WTC11 (cell line): ENCODE measurements around the gene MRPS27. TPM values are rescaled to one million over a fixed set of nuclear protein-coding genes. Genes with fewer than 3 reads are reported as not detected.

Experiments used
- ATAC-seq: fragments of 200-7000 bp; cut with Tn5 transposase; 2 replicates; pipeline ENCODE4 v1.10.0; 2021; ENCODE audit warnings: mild to moderate bottlenecking, moderate library complexity
- CTCF ChIA-PET: fragments of 300-600 bp; sonication (Branson Sonifier 250); formaldehyde crosslinking; loops from one replicate; lab custom pipeline; 2021; ENCODE audit warnings: antibody characterized with exemption; lab: Charles Lee
- POLR2A ChIA-PET: fragments of 350-600 bp; sonication (Branson Sonifier 250); formaldehyde crosslinking; loops from one replicate; lab custom pipeline; 2021; ENCODE audit warnings: antibody characterized with exemption; lab: Charles Lee
- DNase-seq: peaks from one replicate; pipeline ENCODE4 v3.0.0; 2021; ENCODE audit warnings: low spot score
- H3K27ac Mint-ChIP-seq: 2 replicates; pipeline ENCODE4 v1.8.0; 2021; ENCODE audit warnings: mixed read lengths
- H3K27me3 Mint-ChIP-seq: 2 replicates; pipeline ENCODE4 v1.8.0; 2021; ENCODE audit warnings: low read depth, mild to moderate bottlenecking, moderate library complexity, mixed read lengths
- H3K36me3 Mint-ChIP-seq: 2 replicates; pipeline ENCODE4 v1.8.0; 2021; ENCODE audit warnings: mixed read lengths
- H3K4me1 Mint-ChIP-seq: 2 replicates; pipeline ENCODE4 v1.8.0; 2022; ENCODE audit warnings: mixed read lengths
- H3K4me3 Mint-ChIP-seq: 2 replicates; pipeline ENCODE4 v1.8.0; 2021; ENCODE audit warnings: mild to moderate bottlenecking, moderate library complexity, mixed read lengths
- H3K9me3 Mint-ChIP-seq: 2 replicates; pipeline ENCODE4 v1.8.0; 2021; ENCODE audit warnings: mixed read lengths
- CREM ChIP-seq: sonication (generic); formaldehyde crosslinking; IDR thresholded peaks from 2 replicates; pipeline ENCODE4 v1.8.1; 2022; ENCODE audit warnings: mild to moderate bottlenecking, missing genetic modification reagents, moderate library complexity
- FOXK1 ChIP-seq: sonication (generic); formaldehyde crosslinking; IDR thresholded peaks from 2 replicates; pipeline ENCODE4 v1.8.0; 2022; ENCODE audit warnings: mild to moderate bottlenecking, moderate library complexity, missing genetic modification reagents
- GTF2I ChIP-seq: fragments of 250-450 bp; sonication (Bioruptor Pico); conservative IDR thresholded peaks from 2 replicates; pipeline ENCODE4 v1.4.0; 2021; ENCODE audit warnings: mild to moderate bottlenecking
- JAZF1 ChIP-seq: fragments of 250-450 bp; sonication (Bioruptor Pico); IDR thresholded peaks from 2 replicates; pipeline ENCODE4 v1.9.0; 2021; ENCODE audit warnings: moderate library complexity, mild to moderate bottlenecking, inconsistent platforms
- MXD4 ChIP-seq: fragments of 250-450 bp; sonication (Bioruptor Pico); IDR thresholded peaks from 2 replicates; pipeline ENCODE4 v1.8.0; 2021; ENCODE audit warnings: mild to moderate bottlenecking, moderate library complexity, borderline replicate concordance
- NR1H2 ChIP-seq: sonication (generic); formaldehyde crosslinking; IDR thresholded peaks from 2 replicates; pipeline ENCODE4 v1.9.0; 2021; ENCODE audit warnings: mild to moderate bottlenecking, moderate library complexity, missing genetic modification reagents
- NR3C1 ChIP-seq: sonication (generic); formaldehyde crosslinking; conservative IDR thresholded peaks from 2 replicates; pipeline ENCODE4 v1.8.1; 2023; ENCODE audit warnings: low read depth, mild to moderate bottlenecking, missing genetic modification reagents
- SMAD3 ChIP-seq: sonication (generic); formaldehyde crosslinking; IDR thresholded peaks from 2 replicates; pipeline ENCODE4 v1.8.0; 2022; ENCODE audit warnings: missing genetic modification reagents, mild to moderate bottlenecking, borderline replicate concordance
- SMAD4 ChIP-seq: sonication (generic); formaldehyde crosslinking; IDR thresholded peaks from 2 replicates; pipeline ENCODE4 v1.8.0; 2022; ENCODE audit warnings: mild to moderate bottlenecking, missing genetic modification reagents
- TCF7 ChIP-seq: sonication (generic); formaldehyde crosslinking; IDR thresholded peaks from 2 replicates; pipeline ENCODE4 v1.8.0; 2022; ENCODE audit warnings: mild to moderate bottlenecking, low read depth, missing genetic modification reagents, moderate library complexity
- TP53 ChIP-seq: sonication (generic); formaldehyde crosslinking; IDR thresholded peaks from 2 replicates; pipeline ENCODE4 v1.8.1; 2023; ENCODE audit warnings: mild to moderate bottlenecking, missing genetic modification reagents
- ZNF138 ChIP-seq: sonication (generic); formaldehyde crosslinking; conservative IDR thresholded peaks from 2 replicates; pipeline ENCODE4 v1.8.1; 2022; ENCODE audit warnings: mild to moderate bottlenecking, moderate library complexity, missing genetic modification reagents
- ZNF232 ChIP-seq: sonication (generic); formaldehyde crosslinking; IDR thresholded peaks from 2 replicates; pipeline ENCODE4 v1.8.0; 2022; ENCODE audit warnings: mild to moderate bottlenecking, missing genetic modification reagents
- ZNF263 ChIP-seq: sonication (generic); formaldehyde crosslinking; IDR thresholded peaks from 2 replicates; pipeline ENCODE4 v1.8.1; 2022; ENCODE audit warnings: low read depth, mild to moderate bottlenecking, moderate library complexity, missing genetic modification reagents
- total RNA-seq: library from RNA; stranded (reverse); gene quantifications from 3 replicates; pipeline ENCODE4 v1.2.3, GENCODE V29; 2021
- TF ChIP-seq, protein P1 (sequence below): sonication (generic); formaldehyde crosslinking; IDR thresholded peaks from 2 replicates; pipeline ENCODE4 v1.8.1; 2022; ENCODE audit warnings: low read depth, mild to moderate bottlenecking, moderate library complexity, missing genetic modification reagents, borderline replicate concordance
- TF ChIP-seq, protein P2 (sequence below): sonication (generic); formaldehyde crosslinking; IDR thresholded peaks from 2 replicates; pipeline ENCODE4 v1.8.1; 2023; ENCODE audit warnings: mild to moderate bottlenecking, missing genetic modification reagents, moderate library complexity
- TF ChIP-seq, protein P3 (sequence below): fragments of 250-450 bp; sonication (Bioruptor Pico); IDR thresholded peaks from 2 replicates; pipeline ENCODE4 v1.9.0; 2021; ENCODE audit warnings: mild to moderate bottlenecking
- TF ChIP-seq, protein P4 (sequence below): sonication (generic); formaldehyde crosslinking; conservative IDR thresholded peaks from 2 replicates; pipeline ENCODE4 v1.8.1; 2023; ENCODE audit warnings: mild to moderate bottlenecking, low read depth, missing genetic modification reagents, moderate library complexity

MRPS27 gene
- total RNA-seq, 1 experiment from 2014 or later: 80.1 TPM

DNA sequence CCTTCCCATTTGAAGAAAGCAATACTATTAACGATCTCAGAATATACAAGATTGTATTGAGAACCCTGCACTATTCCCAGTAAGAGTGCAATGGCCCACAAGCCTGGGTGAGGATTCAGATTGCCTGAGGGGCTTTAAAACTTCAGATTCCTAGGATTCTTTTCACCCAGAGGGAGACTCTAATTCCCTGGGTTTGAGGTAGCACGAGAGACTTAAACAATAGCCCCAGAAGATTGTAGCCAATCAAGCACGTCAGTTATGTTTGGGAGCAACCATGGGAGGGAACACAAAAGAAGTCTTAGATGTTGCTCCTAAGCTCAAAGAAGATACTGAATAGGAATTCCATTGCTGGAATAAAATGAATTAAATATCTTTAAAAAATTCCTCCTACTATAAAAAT is 17.9 kb downstream of the MRPS27 start:
- peak overlapping the region; percentile 93 for H3K27ac Mint-ChIP-seq
- peak overlapping the region; percentile 36; the same call in 1 of the 2 replicates for H3K4me3 Mint-ChIP-seq
- ChIA-PET POLR2A (no interaction called here), CTCF (interaction anchor here (1.1 kb wide), 1 partner anchor 604 kb away, joined by 3 read pairs; no protein-coding TSS in a partner anchor)
- peak; percentile 94 for ATAC-seq
- no peaks in the 10 kb centered on the region for H3K27me3 Mint-ChIP-seq
- peak; percentile 21 for DNase-seq
- TF ChIP-seq TP53 (CRISPR knock-in tag) (no peak), MXD4 (CRISPR knock-in tag) (no peak), TCF7 (no peak), ZNF232 (no peak), SMAD3 (no peak)
- TF ChIP-seq, protein P1, sequence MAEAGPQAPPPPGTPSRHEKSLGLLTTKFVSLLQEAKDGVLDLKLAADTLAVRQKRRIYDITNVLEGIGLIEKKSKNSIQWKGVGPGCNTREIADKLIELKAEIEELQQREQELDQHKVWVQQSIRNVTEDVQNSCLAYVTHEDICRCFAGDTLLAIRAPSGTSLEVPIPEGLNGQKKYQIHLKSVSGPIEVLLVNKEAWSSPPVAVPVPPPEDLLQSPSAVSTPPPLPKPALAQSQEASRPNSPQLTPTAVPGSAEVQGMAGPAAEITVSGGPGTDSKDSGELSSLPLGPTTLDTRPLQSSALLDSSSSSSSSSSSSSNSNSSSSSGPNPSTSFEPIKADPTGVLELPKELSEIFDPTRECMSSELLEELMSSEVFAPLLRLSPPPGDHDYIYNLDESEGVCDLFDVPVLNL: no peak
- peaks cover 6% of the 10 kb centered on the region; the same call in 1 of the 2 replicates for H3K9me3 Mint-ChIP-seq
- H3K36me3 Mint-ChIP-seq: peaks cover 15% of the 10 kb centered on the region
- peaks cover 49% of the 10 kb centered on the region for H3K4me1 Mint-ChIP-seq

DNA sequence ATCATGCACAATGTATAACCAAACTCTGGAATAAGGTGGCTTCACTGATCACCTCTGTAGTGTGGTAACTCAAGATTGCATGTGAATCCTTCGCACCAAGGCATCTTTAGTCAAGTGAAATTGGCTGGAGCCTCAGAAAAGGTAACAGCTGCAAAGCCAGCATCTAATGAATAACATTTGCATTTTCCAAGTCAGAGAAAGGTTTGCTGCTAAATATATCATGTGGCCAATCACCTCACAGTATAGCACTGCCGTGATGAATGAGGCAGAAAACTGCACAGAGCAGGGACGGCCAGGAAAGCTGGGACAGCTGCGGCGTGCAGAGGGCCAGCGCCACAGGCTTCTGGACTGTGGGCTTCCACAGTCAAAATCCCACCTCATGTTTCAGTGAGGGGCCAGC is 18.5 kb downstream of the MRPS27 start:
- ChIA-PET POLR2A (no interaction called here), CTCF (no interaction called here)
- peaks cover 6% of the 10 kb centered on the region; the same call in 1 of the 2 replicates for H3K9me3 Mint-ChIP-seq
- peak overlapping the region; percentile 85 for H3K27ac Mint-ChIP-seq
- TF ChIP-seq, protein P2, sequence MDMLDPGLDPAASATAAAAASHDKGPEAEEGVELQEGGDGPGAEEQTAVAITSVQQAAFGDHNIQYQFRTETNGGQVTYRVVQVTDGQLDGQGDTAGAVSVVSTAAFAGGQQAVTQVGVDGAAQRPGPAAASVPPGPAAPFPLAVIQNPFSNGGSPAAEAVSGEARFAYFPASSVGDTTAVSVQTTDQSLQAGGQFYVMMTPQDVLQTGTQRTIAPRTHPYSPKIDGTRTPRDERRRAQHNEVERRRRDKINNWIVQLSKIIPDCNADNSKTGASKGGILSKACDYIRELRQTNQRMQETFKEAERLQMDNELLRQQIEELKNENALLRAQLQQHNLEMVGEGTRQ (CRISPR knock-in tag): no peak
- TF ChIP-seq, protein P1: no peak
- TF ChIP-seq CREM (CRISPR knock-in tag) (no peak), GTF2I (no peak), JAZF1 (CRISPR knock-in tag) (no peak), ZNF138 (CRISPR knock-in tag) (no peak), NR3C1 (no peak), ZNF263 (no peak), FOXK1 (CRISPR knock-in tag) (no peak), ZNF232 (no peak), SMAD4 (CRISPR knock-in tag) (no peak), NR1H2 (CRISPR knock-in tag) (no peak)
- TF ChIP-seq, protein P3, sequence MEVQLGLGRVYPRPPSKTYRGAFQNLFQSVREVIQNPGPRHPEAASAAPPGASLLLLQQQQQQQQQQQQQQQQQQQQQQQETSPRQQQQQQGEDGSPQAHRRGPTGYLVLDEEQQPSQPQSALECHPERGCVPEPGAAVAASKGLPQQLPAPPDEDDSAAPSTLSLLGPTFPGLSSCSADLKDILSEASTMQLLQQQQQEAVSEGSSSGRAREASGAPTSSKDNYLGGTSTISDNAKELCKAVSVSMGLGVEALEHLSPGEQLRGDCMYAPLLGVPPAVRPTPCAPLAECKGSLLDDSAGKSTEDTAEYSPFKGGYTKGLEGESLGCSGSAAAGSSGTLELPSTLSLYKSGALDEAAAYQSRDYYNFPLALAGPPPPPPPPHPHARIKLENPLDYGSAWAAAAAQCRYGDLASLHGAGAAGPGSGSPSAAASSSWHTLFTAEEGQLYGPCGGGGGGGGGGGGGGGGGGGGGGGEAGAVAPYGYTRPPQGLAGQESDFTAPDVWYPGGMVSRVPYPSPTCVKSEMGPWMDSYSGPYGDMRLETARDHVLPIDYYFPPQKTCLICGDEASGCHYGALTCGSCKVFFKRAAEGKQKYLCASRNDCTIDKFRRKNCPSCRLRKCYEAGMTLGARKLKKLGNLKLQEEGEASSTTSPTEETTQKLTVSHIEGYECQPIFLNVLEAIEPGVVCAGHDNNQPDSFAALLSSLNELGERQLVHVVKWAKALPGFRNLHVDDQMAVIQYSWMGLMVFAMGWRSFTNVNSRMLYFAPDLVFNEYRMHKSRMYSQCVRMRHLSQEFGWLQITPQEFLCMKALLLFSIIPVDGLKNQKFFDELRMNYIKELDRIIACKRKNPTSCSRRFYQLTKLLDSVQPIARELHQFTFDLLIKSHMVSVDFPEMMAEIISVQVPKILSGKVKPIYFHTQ: no peak
- TF ChIP-seq, protein P4, sequence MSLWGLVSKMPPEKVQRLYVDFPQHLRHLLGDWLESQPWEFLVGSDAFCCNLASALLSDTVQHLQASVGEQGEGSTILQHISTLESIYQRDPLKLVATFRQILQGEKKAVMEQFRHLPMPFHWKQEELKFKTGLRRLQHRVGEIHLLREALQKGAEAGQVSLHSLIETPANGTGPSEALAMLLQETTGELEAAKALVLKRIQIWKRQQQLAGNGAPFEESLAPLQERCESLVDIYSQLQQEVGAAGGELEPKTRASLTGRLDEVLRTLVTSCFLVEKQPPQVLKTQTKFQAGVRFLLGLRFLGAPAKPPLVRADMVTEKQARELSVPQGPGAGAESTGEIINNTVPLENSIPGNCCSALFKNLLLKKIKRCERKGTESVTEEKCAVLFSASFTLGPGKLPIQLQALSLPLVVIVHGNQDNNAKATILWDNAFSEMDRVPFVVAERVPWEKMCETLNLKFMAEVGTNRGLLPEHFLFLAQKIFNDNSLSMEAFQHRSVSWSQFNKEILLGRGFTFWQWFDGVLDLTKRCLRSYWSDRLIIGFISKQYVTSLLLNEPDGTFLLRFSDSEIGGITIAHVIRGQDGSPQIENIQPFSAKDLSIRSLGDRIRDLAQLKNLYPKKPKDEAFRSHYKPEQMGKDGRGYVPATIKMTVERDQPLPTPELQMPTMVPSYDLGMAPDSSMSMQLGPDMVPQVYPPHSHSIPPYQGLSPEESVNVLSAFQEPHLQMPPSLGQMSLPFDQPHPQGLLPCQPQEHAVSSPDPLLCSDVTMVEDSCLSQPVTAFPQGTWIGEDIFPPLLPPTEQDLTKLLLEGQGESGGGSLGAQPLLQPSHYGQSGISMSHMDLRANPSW (CRISPR knock-in tag): no peak
- no peaks in the 10 kb centered on the region for H3K27me3 Mint-ChIP-seq
- H3K36me3 Mint-ChIP-seq: peaks cover 15% of the 10 kb centered on the region
- ATAC-seq: peak; percentile 29
- peaks cover 49% of the 10 kb centered on the region for H3K4me1 Mint-ChIP-seq
- peak overlapping the region; percentile 36; the same call in 1 of the 2 replicates for H3K4me3 Mint-ChIP-seq
- no peak for DNase-seq
